ENCODE measurements around the gene FXR1. TPM values are rescaled to one million over a fixed set of nuclear protein-coding genes. Genes with fewer than 3 reads are reported as not detected.

The FXR1 gene
- total and polyA plus RNA-seq, 10 of the 15 experiments (the other 5 are each of a cell fraction or from before 2014, with no cell fraction given), result 38.5 to 159 (median 102) TPM

DNA sequence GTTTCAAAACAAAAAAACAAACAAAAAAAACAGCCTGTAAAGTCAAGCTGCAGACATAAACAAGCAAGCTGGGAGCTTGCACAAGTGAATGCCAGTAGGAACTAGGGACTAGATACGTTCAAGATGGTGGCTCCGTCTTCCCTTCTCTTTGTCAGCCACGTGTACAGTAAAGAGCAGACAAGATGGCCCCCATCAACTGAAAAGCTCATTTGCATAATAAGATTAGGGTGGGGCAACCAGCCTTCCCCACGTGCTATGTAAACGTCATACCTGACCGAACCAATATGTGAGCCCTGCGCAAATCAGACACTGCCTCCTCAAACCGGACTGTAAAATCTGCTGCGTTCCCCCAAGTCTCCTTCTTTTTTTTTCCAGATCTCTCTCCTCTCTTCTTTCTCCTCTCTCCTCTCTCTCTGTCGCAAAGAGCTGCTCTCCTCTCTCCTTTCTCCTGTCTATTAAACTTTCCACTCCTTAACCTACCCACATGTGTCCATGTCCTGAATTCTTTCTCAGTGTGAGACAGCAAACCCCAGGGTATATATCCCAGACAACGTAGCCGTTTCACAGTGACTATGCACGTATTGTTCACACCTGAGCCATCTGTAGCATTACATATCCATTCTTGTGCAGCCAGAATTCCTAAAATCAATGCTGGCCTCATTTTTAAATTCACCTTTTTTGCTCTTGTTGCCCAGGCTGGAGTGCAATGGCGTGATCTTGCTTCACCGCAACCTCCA is 31.2 kb upstream of the FXR1 start:
- SMC1A ChIA-PET (ENCODE audit: uncharacterized antibody, unreplicated experiment), result no interaction called here
- no TSS peak for BruUV-seq (replicated peaks)

More for the DNA sequence above, 31.2 kb upstream of the FXR1 start:
- Histone ChIP-seq H3K4me2 (ENCODE audit: control insufficient read depth, insufficient read depth) (no peak overlapping the region), H4K20me1 (ENCODE audit: control insufficient read depth, insufficient read depth) (no peaks in the 10 kb centered on the region), H3K27me3 (replicated peaks in 1 of 2; ENCODE audit: control insufficient read depth in 2 of 2, insufficient read depth in 2 of 2, low read length in 1 of 2) (no peaks in the 10 kb centered on the region), H3K9me3 (replicated peaks; ENCODE audit: control insufficient read depth, insufficient read depth, low read length) (no peaks in the 10 kb centered on the region), H3K36me3 (ENCODE audit: control insufficient read depth in 2 of 2, insufficient read depth in 2 of 2, low read length in 1 of 2) (no peaks in the 10 kb centered on the region), H2AFZ (ENCODE audit: control insufficient read depth, low read depth, low read length) (no peak overlapping the region), H3K79me2 (ENCODE audit: control insufficient read depth, insufficient read depth, low read length) (no peaks in the 10 kb centered on the region), H3K4me3 (no peak overlapping the region), H3K4me1 (ENCODE audit: control insufficient read depth, insufficient read depth, low read length) (no peaks in the 10 kb centered on the region), H3K9ac (ENCODE audit: control insufficient read depth, insufficient read depth, low read length) (no peak overlapping the region), H3K27ac (ENCODE audit: control insufficient read depth, insufficient read depth) (no peak overlapping the region)
- ChIA-PET POLR2A (interaction anchor here (0.6 kb wide), 1 partner anchor 71 kb away, joined by 6 read pairs; no protein-coding TSS in a partner anchor), RAD21 (ENCODE audit: unreplicated experiment) (no interaction called here), CTCF (no interaction called here)
- intact Hi-C loops (cut with micrococcal nuclease; ENCODE audit: unreplicated experiment), result no loop called here
- DNase-seq (ENCODE audit: low read depth, low spot score) (no peak), ATAC-seq (no peak), FAIRE-seq (no peak)
- TF ChIP-seq CEBPZ (IDR thresholded peaks at IDR 0.05; ENCODE audit: low read depth, low read length) (no peak), SREBF1 (IDR thresholded peaks at IDR 0.05; ENCODE audit: low read length) (no peak), RBBP5 (conservative IDR thresholded peaks at IDR 0.05) (no peak), ZBED1 (IDR thresholded peaks at IDR 0.05; ENCODE audit: borderline replicate concordance) (no peak), NFYA (IDR thresholded peaks at IDR 0.05; ENCODE audit: borderline replicate concordance, low read depth, low read length) (no peak), STAT1 (conservative IDR thresholded peaks at IDR 0.05) (no peak), MEF2B (IDR thresholded peaks at IDR 0.05; ENCODE audit: partially characterized antibody, poor library complexity, severe bottlenecking) (no peak)
- TF ChIP-seq, protein P1, sequence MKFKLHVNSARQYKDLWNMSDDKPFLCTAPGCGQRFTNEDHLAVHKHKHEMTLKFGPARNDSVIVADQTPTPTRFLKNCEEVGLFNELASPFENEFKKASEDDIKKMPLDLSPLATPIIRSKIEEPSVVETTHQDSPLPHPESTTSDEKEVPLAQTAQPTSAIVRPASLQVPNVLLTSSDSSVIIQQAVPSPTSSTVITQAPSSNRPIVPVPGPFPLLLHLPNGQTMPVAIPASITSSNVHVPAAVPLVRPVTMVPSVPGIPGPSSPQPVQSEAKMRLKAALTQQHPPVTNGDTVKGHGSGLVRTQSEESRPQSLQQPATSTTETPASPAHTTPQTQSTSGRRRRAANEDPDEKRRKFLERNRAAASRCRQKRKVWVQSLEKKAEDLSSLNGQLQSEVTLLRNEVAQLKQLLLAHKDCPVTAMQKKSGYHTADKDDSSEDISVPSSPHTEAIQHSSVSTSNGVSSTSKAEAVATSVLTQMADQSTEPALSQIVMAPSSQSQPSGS (IDR thresholded peaks at IDR 0.05; ENCODE audit: low read length), result no peak
- WGBS (ENCODE audit: insufficient coverage, insufficient replicate concordance, low lambda C conversion rate, missing lambda C conversion rate), result 66% methylated on average over 15 of the region's 15 CpGs
- in situ Hi-C loops (cut with MboI), result no loop called here
